Endodermal cell (in vitro differentiated cells): ENCODE measurements around the gene KCNK4. TPM values are rescaled to one million over a fixed set of nuclear protein-coding genes. Genes with fewer than 3 reads are reported as not detected.

Experiments used
- DNase-seq: peaks from one replicate; pipeline ENCODE4 v3.0.0-alpha.2; 2017
- H3K27ac ChIP-seq: 2 replicates; pipeline ENCODE4 v1.5.1; 2013; ENCODE audit warnings: mild to moderate bottlenecking, low read depth, low read length, moderate library complexity
- H3K27me3 ChIP-seq: 2 replicates; pipeline ENCODE4 v1.6.1; 2013; ENCODE audit warnings: mild to moderate bottlenecking, low read length, moderate library complexity; ENCODE audit not compliant: insufficient read depth, control insufficient read depth, poor library complexity, severe bottlenecking
- H3K36me3 ChIP-seq: 2 replicates; pipeline ENCODE4 v1.7.0; 2013; ENCODE audit warnings: mild to moderate bottlenecking, low read length, moderate library complexity; ENCODE audit not compliant: control insufficient read depth, insufficient read depth
- H3K4me1 ChIP-seq: one replicate; pipeline ENCODE4 v1.7.0; 2013; ENCODE audit warnings: low read length; ENCODE audit not compliant: control insufficient read depth, insufficient read depth
- H3K4me3 ChIP-seq: 2 replicates; pipeline ENCODE4 v1.5.1; 2013; ENCODE audit warnings: mild to moderate bottlenecking, low read length, moderate library complexity
- H3K9ac ChIP-seq: 2 replicates; pipeline ENCODE4 v1.6.1; 2013; ENCODE audit warnings: mild to moderate bottlenecking, low read length, moderate library complexity; ENCODE audit not compliant: poor library complexity, severe bottlenecking; ENCODE audit errors: extremely low read depth
- H3K9me3 ChIP-seq: 2 replicates; pipeline ENCODE4 v1.6.1; 2013; ENCODE audit warnings: mild to moderate bottlenecking, low read length, moderate library complexity; ENCODE audit not compliant: control insufficient read depth
- H3K27ac Mint-ChIP-seq: 2 replicates; pipeline ENCODE4 v1.8.0; 2020; ENCODE audit warnings: mixed read lengths
- H3K27me3 Mint-ChIP-seq: 2 replicates; pipeline ENCODE4 v1.8.0; 2021; ENCODE audit warnings: mild to moderate bottlenecking, mixed read lengths; ENCODE audit not compliant: insufficient read depth
- H3K36me3 Mint-ChIP-seq: 2 replicates; pipeline ENCODE4 v1.8.0; 2020; ENCODE audit warnings: low read depth, mixed read lengths
- H3K4me1 Mint-ChIP-seq: 2 replicates; pipeline ENCODE4 v1.8.0; 2020; ENCODE audit warnings: mixed read lengths
- H3K4me3 Mint-ChIP-seq: 2 replicates; pipeline ENCODE4 v1.8.0; 2020; ENCODE audit warnings: mild to moderate bottlenecking, moderate library complexity, mixed read lengths
- H3K9me3 Mint-ChIP-seq: 2 replicates; pipeline ENCODE4 v1.8.0; 2020; ENCODE audit warnings: mild to moderate bottlenecking, mixed read lengths
- WGBS, 2 experiments: methylation state at CpG; one replicate each; pipeline versions ENCODE4 v1.1.5 to v1.1.7; 2013; ENCODE audit warnings: missing lambda C conversion rate in 2 of 2, mixed read lengths in 1 of 2; ENCODE audit not compliant: insufficient coverage in 1 of 2, insufficient read length in 1 of 2; 5-methylcytosine and 5-hydroxymethylcytosine counted together
- total RNA-seq, 2 donors: library from RNA; stranded (reverse); fragmentation: NEBNext Ultra II Directional in 1 of 2; extraction: Animal tissue kit (Norgen Biotek cat#: 25700) in 1 of 2; gene quantifications; 2 replicates in 1 of 2; 3 replicates in 1 of 2; pipeline ENCODE4 v1.2.1, GENCODE V29; 2021
- TF ChIP-seq, protein P1 (sequence below): fragments of 200-600 bp; sonication (generic); conservative IDR thresholded peaks from 2 replicates; pipeline ENCODE4 v1.5.0; 2021; ENCODE audit warnings: antibody characterized with exemption, mild to moderate bottlenecking

The KCNK4 gene
- total RNA-seq, 2 donors from 2014 or later: not detected

- Mint-ChIP-seq H3K36me3 (no peaks in the 10 kb centered on the region), H3K27me3 (peaks cover 94% of the 10 kb centered on the region), H3K4me1 (no peaks in the 10 kb centered on the region), H3K4me3 (no peak overlapping the region), H3K27ac (no peak overlapping the region), H3K9me3 (no peaks in the 10 kb centered on the region)
- Histone ChIP-seq H3K9me3 (no peaks in the 10 kb centered on the region), H3K27me3 (peaks cover 92% of the 10 kb centered on the region), H3K9ac (no peak overlapping the region), H3K4me3 (no peak overlapping the region), H3K4me1 (no peaks in the 10 kb centered on the region), H3K27ac (no peak overlapping the region), H3K36me3 (no peaks in the 10 kb centered on the region)
- TF ChIP-seq, protein P1, sequence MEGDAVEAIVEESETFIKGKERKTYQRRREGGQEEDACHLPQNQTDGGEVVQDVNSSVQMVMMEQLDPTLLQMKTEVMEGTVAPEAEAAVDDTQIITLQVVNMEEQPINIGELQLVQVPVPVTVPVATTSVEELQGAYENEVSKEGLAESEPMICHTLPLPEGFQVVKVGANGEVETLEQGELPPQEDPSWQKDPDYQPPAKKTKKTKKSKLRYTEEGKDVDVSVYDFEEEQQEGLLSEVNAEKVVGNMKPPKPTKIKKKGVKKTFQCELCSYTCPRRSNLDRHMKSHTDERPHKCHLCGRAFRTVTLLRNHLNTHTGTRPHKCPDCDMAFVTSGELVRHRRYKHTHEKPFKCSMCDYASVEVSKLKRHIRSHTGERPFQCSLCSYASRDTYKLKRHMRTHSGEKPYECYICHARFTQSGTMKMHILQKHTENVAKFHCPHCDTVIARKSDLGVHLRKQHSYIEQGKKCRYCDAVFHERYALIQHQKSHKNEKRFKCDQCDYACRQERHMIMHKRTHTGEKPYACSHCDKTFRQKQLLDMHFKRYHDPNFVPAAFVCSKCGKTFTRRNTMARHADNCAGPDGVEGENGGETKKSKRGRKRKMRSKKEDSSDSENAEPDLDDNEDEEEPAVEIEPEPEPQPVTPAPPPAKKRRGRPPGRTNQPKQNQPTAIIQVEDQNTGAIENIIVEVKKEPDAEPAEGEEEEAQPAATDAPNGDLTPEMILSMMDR: no peak
- WGBS, 2 experiments: 74 to 77% methylated on average over 16 to 18 of the region's 18 CpGs
- DNase-seq: no peak
These were observed 6.7 kb downstream of the KCNK4 start for GRCh38 chr11:64297699-64298358.

DNA sequence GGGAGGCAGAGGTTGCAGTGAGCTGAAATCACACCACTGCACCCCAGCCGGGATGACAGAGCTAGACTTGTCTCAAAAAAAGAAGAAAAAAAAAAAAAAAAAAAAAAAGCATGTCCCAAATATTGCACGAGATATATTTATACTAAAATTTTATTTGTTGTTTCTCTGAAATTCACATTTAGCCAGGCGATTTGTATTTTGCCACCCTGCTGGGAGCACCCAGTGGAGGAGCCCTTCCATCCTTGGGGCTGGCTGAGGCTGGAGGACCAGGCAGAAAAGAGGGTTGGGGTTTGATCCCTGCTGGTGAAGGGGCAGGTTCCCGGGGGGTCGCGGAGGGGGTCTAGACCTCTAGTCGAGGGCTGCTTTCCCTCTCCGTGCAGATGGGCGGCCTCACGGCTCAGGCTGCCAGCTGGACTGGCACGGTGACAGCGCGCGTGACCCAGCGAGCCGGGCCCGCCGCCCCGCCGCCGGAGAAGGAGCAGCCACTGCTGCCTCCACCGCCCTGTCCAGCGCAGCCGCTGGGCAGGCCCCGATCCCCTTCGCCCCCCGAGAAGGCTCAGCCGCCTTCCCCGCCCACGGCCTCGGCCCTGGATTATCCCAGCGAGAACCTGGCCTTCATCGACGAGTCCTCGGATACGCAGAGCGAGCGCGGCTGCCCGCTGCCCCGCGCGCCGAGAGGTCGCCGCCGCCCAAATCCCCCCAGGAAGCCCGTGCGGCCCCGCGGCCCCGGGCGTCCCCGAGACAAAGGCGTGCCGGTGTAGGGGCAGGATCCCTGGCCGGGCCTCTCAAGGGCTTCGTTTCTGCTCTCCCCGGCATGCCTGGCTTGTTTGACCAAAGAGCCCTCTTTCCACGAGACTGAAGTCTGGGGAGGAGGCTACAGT, 8.1 kb downstream of the KCNK4 start:
- DNase-seq: no peak
- H3K4me3 Mint-ChIP-seq: peak overlapping the region; percentile 44
- H3K4me3 ChIP-seq: no peak overlapping the region
- H3K4me1 Mint-ChIP-seq: peaks cover 1% of the 10 kb centered on the region
- no peaks in the 10 kb centered on the region for H3K36me3 ChIP-seq
- H3K36me3 Mint-ChIP-seq: no peaks in the 10 kb centered on the region
- H3K4me1 ChIP-seq: no peaks in the 10 kb centered on the region
- 10 to 13% methylated on average over 54 to 59 of the region's 60 CpGs for WGBS, 2 experiments
- no peak overlapping the region for H3K9ac ChIP-seq
- no peak overlapping the region for H3K27ac ChIP-seq
- TF ChIP-seq, protein P1: no peak
- no peak overlapping the region for H3K27ac Mint-ChIP-seq
- peaks cover 85% of the 10 kb centered on the region for H3K27me3 ChIP-seq
- no peaks in the 10 kb centered on the region for H3K9me3 ChIP-seq
- H3K9me3 Mint-ChIP-seq: no peaks in the 10 kb centered on the region
- H3K27me3 Mint-ChIP-seq: peaks cover 83% of the 10 kb centered on the region

- peak; percentile 74 for DNase-seq
- no peaks in the 10 kb centered on the region for H3K9me3 ChIP-seq
- H3K4me3 ChIP-seq: peak within 1 kb of the TSS; percentile 30
- H3K4me1 Mint-ChIP-seq: peaks cover 2% of the 10 kb centered on the region
- H3K27ac Mint-ChIP-seq: no peak within 1 kb of the TSS
- H3K4me3 Mint-ChIP-seq: peak within 1 kb of the TSS; percentile 44
- no peak within 1 kb of the TSS for H3K9ac ChIP-seq
- no peaks in the 10 kb centered on the region for H3K36me3 Mint-ChIP-seq
- H3K9me3 Mint-ChIP-seq: no peaks in the 10 kb centered on the region
- H3K36me3 ChIP-seq: no peaks in the 10 kb centered on the region
- TF ChIP-seq, protein P1: no peak
- peaks cover 76% of the 10 kb centered on the region for H3K27me3 ChIP-seq
- 11 to 15% methylated on average over 28 to 54 of the region's 54 CpGs for WGBS, 2 experiments
- H3K27me3 Mint-ChIP-seq: peaks cover 75% of the 10 kb centered on the region
- H3K4me1 ChIP-seq: no peaks in the 10 kb centered on the region
- H3K27ac ChIP-seq: no peak within 1 kb of the TSS
These were observed 8.9 kb downstream of the KCNK4 start, which contains the start of gene CATSPERZ for GRCh38 chr11:64299847-64300648. Gene CATSPERZ, plus strand, starts transcription at chr11:64300358. Its CDS starts 53 bp downstream, at chr11:64300411.
